Stomach (tissue), 9 donors: ENCODE results near the gene NUP188. TPM values are rescaled to one million over a fixed set of nuclear protein-coding genes. Genes with fewer than 3 reads are reported as not detected.
"Not testable (repeated sequence)": the region's sequence is repeated elsewhere in the genome, so short reads cannot be mapped to it uniquely, and the experiment has no call there.

Source experiments
- DNase-seq, 2 donors: peaks; one replicate each; pipeline versions ENCODE4 v3.0.0 to v3.0.0-alpha.2; 2013 to 2019
- H3K27ac ChIP-seq, 5 donors: fragments of 200-600 bp in 4 of 5; sonication (generic) in 4 of 5; one replicate each; pipeline ENCODE4 v1.5.1; 2013 to 2019; ENCODE audit warnings: mild to moderate bottlenecking in 1 of 5, moderate library complexity in 1 of 5
- H3K27me3 ChIP-seq, 3 donors: fragments of 200-600 bp; sonication (generic); one replicate each; pipeline ENCODE4 v1.5.1; 2017 to 2019; ENCODE audit warnings: mixed run types in 1 of 3
- H3K36me3 ChIP-seq, 4 donors: fragments of 200-600 bp; sonication (generic); 1 replicate in 3 of 4; 2 replicates in 1 of 4; pipeline ENCODE4 v1.5.1; 2016 to 2019
- H3K4me1 ChIP-seq, 4 donors: fragments of 200-600 bp; sonication (generic); one replicate each; pipeline ENCODE4 v1.5.1; 2016 to 2019
- H3K4me3 ChIP-seq, 4 donors: fragments of 200-600 bp; sonication (generic) in 3 of 4; one replicate each; pipeline ENCODE4 v1.5.1; 2016 to 2019; ENCODE audit warnings: mild to moderate bottlenecking in 1 of 4
- H3K9me3 ChIP-seq, 4 donors: fragments of 200-600 bp; sonication (generic); one replicate each; pipeline ENCODE4 v1.5.1; 2016 to 2019
- EP300 ChIP-seq: sonication (generic); formaldehyde crosslinking; IDR thresholded peaks from one replicate; pipeline ENCODE4 v1.6.1; 2017; ENCODE audit warnings: antibody characterized with exemption
- POLR2A ChIP-seq, 4 donors: fragments of 450-650 bp; IDR thresholded peaks; one replicate each; pipeline ENCODE4 v1.6.1; 2016; ENCODE audit warnings: antibody characterized with exemption in 4 of 4, control low read depth in 2 of 4, mild to moderate bottlenecking in 1 of 4, moderate library complexity in 1 of 4
- POLR2AphosphoS5 ChIP-seq, 3 donors: sonication (generic); formaldehyde crosslinking; IDR thresholded peaks; one replicate each; pipeline ENCODE4 v1.6.1; 2016; ENCODE audit warnings: antibody characterized with exemption in 3 of 3
- WGBS, 5 donors: extraction: QIAGEN DNeasy Blood & Tissue Kit in 3 of 5; methylation state at CpG; one replicate each; pipeline versions ENCODE4 v1.1.5 to v1.1.7; 2013 to 2018; 5-methylcytosine and 5-hydroxymethylcytosine counted together
- intact Hi-C: fragments of 100-400 bp; cut with DNase I; formaldehyde crosslinking; loops from one replicate; pipeline ENCODE4 v1.15.1; 2023; ENCODE audit warnings: low total_unique reads
- polyA plus RNA-seq, 3 donors: library from polyadenylated mRNA; stranded (reverse); fragments of 200-250 nt; gene quantifications; one replicate each; pipeline ENCODE4 v1.2.3, GENCODE V29; 2013
- total RNA-seq, 5 donors: library from RNA; depleted of rRNA; stranded (reverse); fragments of >200 nt; gene quantifications; one replicate each; pipeline versions ENCODE4 v1.1.0 to v1.2.3, GENCODE V29; 2014 to 2016
- TF ChIP-seq, protein P1 (sequence below), 7 experiments: fragments of 450-650 bp in 4 of 7; fragments of 200-600 bp in 3 of 7; sonication (generic) in 3 of 7; IDR thresholded peaks; one replicate each; pipeline ENCODE4 v1.5.1; 2016 to 2019; ENCODE audit warnings: antibody characterized with exemption in 7 of 7, control low read depth in 2 of 7, mild to moderate bottlenecking in 1 of 7
- donor health status: healthy with polysubstance abuse.
- donor health status: Bipolar disorder and iron deficiency.
- donor health status: healthy.

Gene NUP188
- total and polyA plus RNA-seq, 8 donors, result 4.4 to 79.9 (median 36.7) TPM

DNA sequence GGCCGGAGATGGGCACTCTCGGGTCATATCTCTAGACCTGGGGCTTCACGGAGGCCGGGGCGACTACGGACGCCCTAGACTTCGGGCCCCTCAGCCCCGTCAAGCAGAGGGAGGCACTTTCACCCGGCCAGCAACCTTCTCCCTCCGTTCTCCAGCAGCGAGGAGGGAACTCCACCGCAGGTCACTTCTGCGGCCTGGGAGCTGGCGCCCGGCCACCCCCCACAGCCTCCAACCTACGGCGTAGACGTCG lies 297 bp upstream of the NUP188 start:
- H3K27ac ChIP-seq, result peak overlapping the region; percentile 81 to 96 (median 93)
- intact Hi-C loops, result no loop called here
- TF ChIP-seq, protein P1, sequence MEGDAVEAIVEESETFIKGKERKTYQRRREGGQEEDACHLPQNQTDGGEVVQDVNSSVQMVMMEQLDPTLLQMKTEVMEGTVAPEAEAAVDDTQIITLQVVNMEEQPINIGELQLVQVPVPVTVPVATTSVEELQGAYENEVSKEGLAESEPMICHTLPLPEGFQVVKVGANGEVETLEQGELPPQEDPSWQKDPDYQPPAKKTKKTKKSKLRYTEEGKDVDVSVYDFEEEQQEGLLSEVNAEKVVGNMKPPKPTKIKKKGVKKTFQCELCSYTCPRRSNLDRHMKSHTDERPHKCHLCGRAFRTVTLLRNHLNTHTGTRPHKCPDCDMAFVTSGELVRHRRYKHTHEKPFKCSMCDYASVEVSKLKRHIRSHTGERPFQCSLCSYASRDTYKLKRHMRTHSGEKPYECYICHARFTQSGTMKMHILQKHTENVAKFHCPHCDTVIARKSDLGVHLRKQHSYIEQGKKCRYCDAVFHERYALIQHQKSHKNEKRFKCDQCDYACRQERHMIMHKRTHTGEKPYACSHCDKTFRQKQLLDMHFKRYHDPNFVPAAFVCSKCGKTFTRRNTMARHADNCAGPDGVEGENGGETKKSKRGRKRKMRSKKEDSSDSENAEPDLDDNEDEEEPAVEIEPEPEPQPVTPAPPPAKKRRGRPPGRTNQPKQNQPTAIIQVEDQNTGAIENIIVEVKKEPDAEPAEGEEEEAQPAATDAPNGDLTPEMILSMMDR (IDR thresholded peaks at IDR 0.05), result no peak
- no peak for TF ChIP-seq POLR2A (IDR thresholded peaks at IDR 0.05)
- TF ChIP-seq POLR2AphosphoS5 (IDR thresholded peaks at IDR 0.05), result no peak
- TF ChIP-seq EP300, result no peak
- 0 to 3% (median 1%) methylated on average over 7 to 20 of the region's 20 CpGs for WGBS, 5 donors
- DNase-seq, result no peak
- H3K4me3 ChIP-seq, result peak overlapping the region; percentile 66 to 97 (median 84)
- no peaks in the 10 kb centered on the region for H3K27me3 ChIP-seq
- H3K36me3 ChIP-seq, result peaks cover 4 to 61% (median 42%) of the 10 kb centered on the region in 4 donors
- no peaks in the 10 kb centered on the region for H3K9me3 ChIP-seq
- peaks cover 9 to 47% (median 33%) of the 10 kb centered on the region in 4 donors for H3K4me1 ChIP-seq

DNA sequence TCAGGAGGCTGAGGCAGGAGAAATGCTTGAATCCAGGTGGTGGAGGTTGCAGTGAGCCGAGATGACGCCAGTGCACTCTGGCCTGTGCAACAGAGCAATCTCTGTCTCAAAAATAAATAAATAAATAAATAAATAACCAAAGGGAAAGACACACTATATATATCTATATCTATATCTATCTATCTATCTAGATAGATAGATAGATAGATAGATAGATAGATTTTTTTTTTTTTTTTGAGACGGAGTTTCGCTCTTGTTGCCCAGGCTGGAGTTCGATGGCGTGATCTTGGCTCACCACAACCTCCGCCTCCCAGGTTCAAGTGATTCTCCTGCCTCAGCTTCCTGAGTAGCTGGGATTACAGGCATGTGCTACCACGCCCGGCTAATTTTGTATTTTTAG lies 13.9 kb downstream of the NUP188 start:
- H3K4me1 ChIP-seq, H3K4me3 ChIP-seq, H3K27ac ChIP-seq, H3K27me3 ChIP-seq, H3K9me3 ChIP-seq: not testable (repeated sequence)
- H3K36me3 ChIP-seq, result peaks cover 34 to 98% (median 91%) of the 10 kb centered on the region in 4 donors
- WGBS, 5 donors, result 93 to 98% (median 97%) methylated on average over 9 of the region's 9 CpGs
- intact Hi-C loops, result loop anchor here (10.0 kb wide), 1 partner anchor 347 kb away; no protein-coding TSS in a partner anchor
- DNase-seq, result peak in 1 of 2 donors; percentile 9

DNA sequence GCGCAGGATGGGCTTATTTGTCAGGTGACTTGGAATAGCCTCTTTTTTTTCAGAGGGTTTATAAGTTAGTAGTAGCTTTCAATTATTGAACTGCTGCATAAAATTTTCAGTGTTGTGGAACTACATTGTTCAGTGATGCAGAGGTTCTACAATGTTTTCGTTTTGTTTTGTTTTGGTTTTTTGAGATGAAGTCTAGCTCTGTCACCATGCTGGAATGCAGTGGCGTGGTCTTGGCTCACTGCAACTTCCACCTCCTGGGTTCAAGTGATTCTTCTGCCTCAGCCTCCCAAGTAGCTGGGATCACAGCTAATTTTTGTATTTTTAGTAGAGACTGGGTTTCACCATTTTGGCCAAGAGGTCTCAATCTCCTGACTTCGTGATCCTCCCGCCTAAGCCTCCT lies 22.0 kb downstream of the NUP188 start:
- intact Hi-C loops, result loop anchor here (10.0 kb wide), 1 partner anchor 355 kb away; no protein-coding TSS in a partner anchor
- Histone ChIP-seq H3K4me3 (no peak overlapping the region), H3K9me3 (no peaks in the 10 kb centered on the region), H3K36me3 (peaks cover 47 to 96% (median 86%) of the 10 kb centered on the region in 4 donors), H3K27me3 (no peaks in the 10 kb centered on the region), H3K27ac (no peak overlapping the region), H3K4me1 (no peaks in the 10 kb centered on the region)
- TF ChIP-seq, protein P1 (IDR thresholded peaks at IDR 0.05), result no peak
- TF ChIP-seq POLR2A (IDR thresholded peaks at IDR 0.05), result no peak
- TF ChIP-seq POLR2AphosphoS5 (IDR thresholded peaks at IDR 0.05), result no peak
- no peak for TF ChIP-seq EP300
- WGBS, 5 donors, result 92 to 99% (median 95%) methylated on average over 5 of the region's 5 CpGs
- peak in 1 of 2 donors; percentile 7 for DNase-seq

DNA sequence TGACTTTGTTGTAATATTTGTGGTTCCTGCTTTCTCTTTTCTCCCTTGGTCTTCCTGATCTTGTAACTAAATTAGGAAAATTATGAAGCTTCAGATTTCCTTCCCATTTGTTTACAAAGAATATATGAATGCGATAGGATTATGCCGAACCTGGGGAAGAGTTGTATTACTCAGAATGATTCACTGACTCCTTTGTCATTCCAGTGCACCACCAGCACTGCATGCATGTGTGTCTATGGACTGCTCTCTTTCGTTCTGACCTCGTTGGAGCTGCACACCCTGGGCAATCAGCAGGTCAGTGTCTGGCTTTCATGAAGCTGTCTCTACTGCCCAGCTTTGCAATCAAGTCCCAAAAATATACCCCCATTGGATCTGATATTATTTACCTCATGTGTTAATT lies 25.5 kb downstream of the NUP188 start:
- Histone ChIP-seq H3K36me3 (peaks cover 62 to 100% (median 99%) of the 10 kb centered on the region in 4 donors), H3K4me1 (no peaks in the 10 kb centered on the region), H3K4me3 (no peak overlapping the region), H3K9me3 (no peaks in the 10 kb centered on the region), H3K27me3 (no peaks in the 10 kb centered on the region), H3K27ac (no peak overlapping the region)
- intact Hi-C loops, result no loop called here
- peak in 1 of 2 donors; percentile 3 for DNase-seq
- 72 to 85% (median 75%) methylated on average over 4 of the region's 4 CpGs for WGBS, 5 donors
- TF ChIP-seq EP300 (no peak), POLR2AphosphoS5 (IDR thresholded peaks at IDR 0.05) (no peak), POLR2A (IDR thresholded peaks at IDR 0.05) (no peak)
- TF ChIP-seq, protein P1 (IDR thresholded peaks at IDR 0.05), result no peak

DNA sequence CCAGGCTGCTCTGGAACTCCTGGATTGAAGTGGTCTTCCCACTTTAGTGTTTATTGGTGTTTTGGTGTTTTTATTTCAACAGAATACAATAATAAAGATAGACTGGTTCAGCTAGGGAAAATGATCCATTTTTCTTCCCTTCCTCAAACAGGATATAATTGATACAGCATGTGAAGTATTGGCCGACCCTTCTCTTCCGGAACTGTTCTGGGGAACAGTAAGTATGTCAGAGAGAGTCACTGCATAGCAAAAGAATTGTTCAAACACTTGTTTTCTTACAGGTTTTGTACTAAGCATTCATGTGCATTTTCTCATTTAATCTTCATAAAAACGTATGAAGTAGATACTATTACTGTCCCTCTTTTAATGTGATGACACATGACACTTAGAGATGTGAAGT lies 31.6 kb downstream of the NUP188 start:
- DNase-seq, result no peak
- Histone ChIP-seq H3K27ac (no peak overlapping the region), H3K27me3 (no peaks in the 10 kb centered on the region), H3K4me3 (no peak overlapping the region), H3K36me3 (peaks cover 69 to 98% (median 96%) of the 10 kb centered on the region in 4 donors), H3K4me1 (no peaks in the 10 kb centered on the region), H3K9me3 (no peaks in the 10 kb centered on the region)
- 87 to 96% (median 92%) methylated on average over 3 of the region's 3 CpGs for WGBS, 5 donors
- TF ChIP-seq POLR2A (IDR thresholded peaks at IDR 0.05) (no peak), EP300 (no peak), POLR2AphosphoS5 (IDR thresholded peaks at IDR 0.05) (no peak)
- TF ChIP-seq, protein P1 (IDR thresholded peaks at IDR 0.05), result no peak
- intact Hi-C loops, result no loop called here
